ENCODE data around the gene ERRFI1.
"Not testable (repeated sequence)": the region's sequence is repeated elsewhere in the genome, so short reads cannot be mapped to it uniquely, and the experiment has no call there.

The ERRFI1 gene

GRCh38 chr1:8061210-8061609, 35.1 kb upstream of the ERRFI1 start:
- H3K9ac ChIP-seq, result no peak overlapping the region
- no peak for TF ChIP-seq CTCF (IDR thresholded peaks at IDR 0.05)
- H3K4me2 ChIP-seq (ENCODE audit: low read length), result peak overlapping the region; percentile 41
- no peaks in the 10 kb centered on the region for H3K27me3 ChIP-seq (ENCODE audit: control insufficient read depth, insufficient read depth, low read length)
- H3K4me1 ChIP-seq, result no peaks in the 10 kb centered on the region
- H3K27ac ChIP-seq, result no peak overlapping the region
- H2AFZ ChIP-seq, result no peak overlapping the region
- H3K4me3 ChIP-seq (ENCODE audit: low read depth, low read length), result no peak overlapping the region
- no peaks in the 10 kb centered on the region for H3K9me3 ChIP-seq (ENCODE audit: control insufficient read depth, low read length)
- H3K36me3 ChIP-seq (ENCODE audit: control insufficient read depth, insufficient read depth, low read length), result no peaks in the 10 kb centered on the region
- no peaks in the 10 kb centered on the region for H3K79me2 ChIP-seq

GRCh38 chr1:8059161-8059622, 33.1 kb upstream of the ERRFI1 start:
- Histone ChIP-seq H3K36me3 (ENCODE audit: control insufficient read depth, insufficient read depth, low read length) (no peaks in the 10 kb centered on the region), H3K27me3 (ENCODE audit: control insufficient read depth, insufficient read depth, low read length) (no peaks in the 10 kb centered on the region), H3K9me3 (ENCODE audit: control insufficient read depth, low read length) (no peaks in the 10 kb centered on the region), H3K27ac (no peak overlapping the region), H3K4me3 (ENCODE audit: low read depth, low read length) (no peak overlapping the region), H3K4me2 (ENCODE audit: low read length) (no peak overlapping the region), H2AFZ (no peak overlapping the region), H3K4me1 (no peaks in the 10 kb centered on the region), H3K79me2 (no peaks in the 10 kb centered on the region), H3K9ac (no peak overlapping the region)
- TF ChIP-seq CTCF (IDR thresholded peaks at IDR 0.05), result no peak

- H3K36me3 ChIP-seq (ENCODE audit: control insufficient read depth, insufficient read depth, low read length); H3K79me2 ChIP-seq; H2AFZ ChIP-seq; H3K4me2 ChIP-seq (ENCODE audit: low read length); H3K4me3 ChIP-seq (ENCODE audit: low read depth, low read length); H3K27me3 ChIP-seq (ENCODE audit: control insufficient read depth, insufficient read depth, low read length); H3K9ac ChIP-seq; H3K9me3 ChIP-seq (ENCODE audit: control insufficient read depth, low read length); H3K27ac ChIP-seq; H3K4me1 ChIP-seq: not testable (repeated sequence)
These were observed 31.7 kb upstream of the ERRFI1 start for GRCh38 chr1:8057779-8058178.

- Histone ChIP-seq H3K4me3 (ENCODE audit: low read depth, low read length) (no peak overlapping the region), H3K4me1 (no peaks in the 10 kb centered on the region), H2AFZ (no peak overlapping the region), H3K9me3 (ENCODE audit: control insufficient read depth, low read length) (no peaks in the 10 kb centered on the region), H3K27me3 (ENCODE audit: control insufficient read depth, insufficient read depth, low read length) (no peaks in the 10 kb centered on the region), H3K9ac (no peak overlapping the region), H3K36me3 (ENCODE audit: control insufficient read depth, insufficient read depth, low read length) (no peaks in the 10 kb centered on the region), H3K4me2 (ENCODE audit: low read length) (no peak overlapping the region), H3K27ac (no peak overlapping the region), H3K79me2 (no peaks in the 10 kb centered on the region)
- TF ChIP-seq CTCF (IDR thresholded peaks at IDR 0.05), result no peak
These were observed 29.9 kb upstream of the ERRFI1 start for GRCh38 chr1:8055973-8056372.

DNA sequence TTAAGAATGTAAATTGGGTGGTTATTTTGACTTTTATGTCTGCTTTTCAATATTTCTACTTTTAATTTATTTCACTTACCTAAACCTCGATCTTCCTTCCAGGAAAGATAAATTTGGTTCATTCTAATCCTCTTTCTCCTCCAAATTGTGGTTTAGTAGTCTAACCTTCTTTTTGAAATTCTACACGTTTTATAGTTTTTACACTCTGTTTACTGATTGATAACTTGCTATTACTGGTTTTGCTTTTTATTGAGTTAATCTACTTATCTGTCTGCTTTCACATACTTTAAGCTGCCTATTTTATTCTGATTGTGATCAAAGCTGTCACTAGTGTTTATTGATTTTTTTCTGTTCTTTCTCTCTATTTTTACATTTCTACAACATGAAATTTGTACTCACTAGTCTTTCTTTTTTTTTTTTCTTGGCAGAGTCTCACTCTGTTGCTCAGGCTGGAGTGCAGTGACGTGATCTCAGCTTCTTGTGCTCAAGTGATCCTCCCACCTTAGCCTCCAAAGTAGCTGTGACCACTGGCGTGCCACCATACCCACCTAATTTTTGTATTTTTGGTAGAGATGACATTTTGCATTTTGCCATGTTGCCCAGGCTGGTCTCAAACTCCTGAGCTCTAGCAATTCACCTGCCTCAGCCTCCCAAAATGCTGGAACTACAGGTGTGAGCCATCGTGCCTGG, 27.9 kb upstream of the ERRFI1 start:
- H2AFZ ChIP-seq, result peak overlapping the region; percentile 28
- no peak overlapping the region for H3K4me2 ChIP-seq (ENCODE audit: low read length)
- TF ChIP-seq CTCF (IDR thresholded peaks at IDR 0.05), result no peak
- no peak overlapping the region for H3K4me3 ChIP-seq (ENCODE audit: low read depth, low read length)
- no peaks in the 10 kb centered on the region for H3K79me2 ChIP-seq
- no peaks in the 10 kb centered on the region for H3K36me3 ChIP-seq (ENCODE audit: control insufficient read depth, insufficient read depth, low read length)
- H3K27ac ChIP-seq, result no peak overlapping the region
- H3K9me3 ChIP-seq (ENCODE audit: control insufficient read depth, low read length), result no peaks in the 10 kb centered on the region
- H3K27me3 ChIP-seq (ENCODE audit: control insufficient read depth, insufficient read depth, low read length), result no peaks in the 10 kb centered on the region
- no peak overlapping the region for H3K9ac ChIP-seq
- no peaks in the 10 kb centered on the region for H3K4me1 ChIP-seq
